Stomach (tissue), 9 donors: ENCODE data around the gene GIMAP2. TPM values are rescaled to one million over a fixed set of nuclear protein-coding genes. Genes with fewer than 3 reads are reported as not detected.

Source experiments
- DNase-seq, 2 donors: peaks; one replicate each; pipeline versions ENCODE4 v3.0.0 to v3.0.0-alpha.2; 2013 to 2019
- H3K27ac ChIP-seq, 5 donors: fragments of 200-600 bp in 4 of 5; sonication (generic) in 4 of 5; one replicate each; pipeline ENCODE4 v1.5.1; 2013 to 2019; ENCODE audit warnings: mild to moderate bottlenecking in 1 of 5, moderate library complexity in 1 of 5
- H3K27me3 ChIP-seq, 3 donors: fragments of 200-600 bp; sonication (generic); one replicate each; pipeline ENCODE4 v1.5.1; 2017 to 2019; ENCODE audit warnings: mixed run types in 1 of 3
- H3K36me3 ChIP-seq, 4 donors: fragments of 200-600 bp; sonication (generic); 1 replicate in 3 of 4; 2 replicates in 1 of 4; pipeline ENCODE4 v1.5.1; 2016 to 2019
- H3K4me1 ChIP-seq, 4 donors: fragments of 200-600 bp; sonication (generic); one replicate each; pipeline ENCODE4 v1.5.1; 2016 to 2019
- H3K4me3 ChIP-seq, 4 donors: fragments of 200-600 bp; sonication (generic) in 3 of 4; one replicate each; pipeline ENCODE4 v1.5.1; 2016 to 2019; ENCODE audit warnings: mild to moderate bottlenecking in 1 of 4
- H3K9me3 ChIP-seq, 4 donors: fragments of 200-600 bp; sonication (generic); one replicate each; pipeline ENCODE4 v1.5.1; 2016 to 2019
- EP300 ChIP-seq: sonication (generic); formaldehyde crosslinking; IDR thresholded peaks from one replicate; pipeline ENCODE4 v1.6.1; 2017; ENCODE audit warnings: antibody characterized with exemption
- POLR2A ChIP-seq, 4 donors: fragments of 450-650 bp; IDR thresholded peaks; one replicate each; pipeline ENCODE4 v1.6.1; 2016; ENCODE audit warnings: antibody characterized with exemption in 4 of 4, control low read depth in 2 of 4, mild to moderate bottlenecking in 1 of 4, moderate library complexity in 1 of 4
- POLR2AphosphoS5 ChIP-seq, 3 donors: sonication (generic); formaldehyde crosslinking; IDR thresholded peaks; one replicate each; pipeline ENCODE4 v1.6.1; 2016; ENCODE audit warnings: antibody characterized with exemption in 3 of 3
- WGBS, 5 donors: extraction: QIAGEN DNeasy Blood & Tissue Kit in 3 of 5; methylation state at CpG; one replicate each; pipeline versions ENCODE4 v1.1.5 to v1.1.7; 2013 to 2018; 5-methylcytosine and 5-hydroxymethylcytosine counted together
- intact Hi-C: fragments of 100-400 bp; cut with DNase I; formaldehyde crosslinking; loops from one replicate; pipeline ENCODE4 v1.15.1; 2023; ENCODE audit warnings: low total_unique reads
- polyA plus RNA-seq, 3 donors: library from polyadenylated mRNA; stranded (reverse); fragments of 200-250 nt; gene quantifications; one replicate each; pipeline ENCODE4 v1.2.3, GENCODE V29; 2013
- total RNA-seq, 5 donors: library from RNA; depleted of rRNA; stranded (reverse); fragments of >200 nt; gene quantifications; one replicate each; pipeline versions ENCODE4 v1.1.0 to v1.2.3, GENCODE V29; 2014 to 2016
- TF ChIP-seq, protein P1 (sequence below), 7 experiments: fragments of 450-650 bp in 4 of 7; fragments of 200-600 bp in 3 of 7; sonication (generic) in 3 of 7; IDR thresholded peaks; one replicate each; pipeline ENCODE4 v1.5.1; 2016 to 2019; ENCODE audit warnings: antibody characterized with exemption in 7 of 7, control low read depth in 2 of 7, mild to moderate bottlenecking in 1 of 7
- donor health status: healthy with polysubstance abuse.
- donor health status: Bipolar disorder and iron deficiency.
- donor health status: healthy.

GIMAP2 gene
- total and polyA plus RNA-seq, 8 donors = 0.58 to 8.3 (median 4.4) TPM; not detected in 1

- intact Hi-C loops = no loop called here
- H3K4me3 ChIP-seq = peak overlapping the region in 1 of 4 donors; percentile 16
- no peaks in the 10 kb centered on the region for H3K27me3 ChIP-seq
- peaks cover 0 to 6% (median 2%) of the 10 kb centered on the region in 4 donors for H3K4me1 ChIP-seq
- H3K27ac ChIP-seq = no peak overlapping the region
- DNase-seq = no peak
- 90 to 94% (median 92%) methylated on average over 34 to 52 of the region's 52 CpGs for WGBS, 5 donors
- H3K36me3 ChIP-seq = peaks cover 0 to 13% (median 10%) of the 10 kb centered on the region in 4 donors
- no peaks in the 10 kb centered on the region for H3K9me3 ChIP-seq
- TF ChIP-seq, protein P1, sequence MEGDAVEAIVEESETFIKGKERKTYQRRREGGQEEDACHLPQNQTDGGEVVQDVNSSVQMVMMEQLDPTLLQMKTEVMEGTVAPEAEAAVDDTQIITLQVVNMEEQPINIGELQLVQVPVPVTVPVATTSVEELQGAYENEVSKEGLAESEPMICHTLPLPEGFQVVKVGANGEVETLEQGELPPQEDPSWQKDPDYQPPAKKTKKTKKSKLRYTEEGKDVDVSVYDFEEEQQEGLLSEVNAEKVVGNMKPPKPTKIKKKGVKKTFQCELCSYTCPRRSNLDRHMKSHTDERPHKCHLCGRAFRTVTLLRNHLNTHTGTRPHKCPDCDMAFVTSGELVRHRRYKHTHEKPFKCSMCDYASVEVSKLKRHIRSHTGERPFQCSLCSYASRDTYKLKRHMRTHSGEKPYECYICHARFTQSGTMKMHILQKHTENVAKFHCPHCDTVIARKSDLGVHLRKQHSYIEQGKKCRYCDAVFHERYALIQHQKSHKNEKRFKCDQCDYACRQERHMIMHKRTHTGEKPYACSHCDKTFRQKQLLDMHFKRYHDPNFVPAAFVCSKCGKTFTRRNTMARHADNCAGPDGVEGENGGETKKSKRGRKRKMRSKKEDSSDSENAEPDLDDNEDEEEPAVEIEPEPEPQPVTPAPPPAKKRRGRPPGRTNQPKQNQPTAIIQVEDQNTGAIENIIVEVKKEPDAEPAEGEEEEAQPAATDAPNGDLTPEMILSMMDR (IDR thresholded peaks at IDR 0.05) = no peak
- no peak for TF ChIP-seq POLR2A (IDR thresholded peaks at IDR 0.05)
- TF ChIP-seq POLR2AphosphoS5 (IDR thresholded peaks at IDR 0.05) = no peak
- no peak for TF ChIP-seq EP300
These were observed 34.7 kb downstream of the GIMAP2 start for GRCh38 chr7:150719960-150720891.

- intact Hi-C loops = no loop called here
- Histone ChIP-seq H3K27me3 (no peaks in the 10 kb centered on the region), H3K4me3 (peak overlapping the region in 1 of 4 donors; percentile 15), H3K9me3 (peaks cover 0 to 7% (median 6%) of the 10 kb centered on the region in 4 donors), H3K27ac (peak overlapping the region in 3 of 5 donors; percentile 32 to 46 (median 38)), H3K36me3 (peaks cover 0 to 13% (median 10%) of the 10 kb centered on the region in 4 donors), H3K4me1 (peaks cover 0 to 6% (median 2%) of the 10 kb centered on the region in 4 donors)
- TF ChIP-seq POLR2AphosphoS5 (IDR thresholded peaks at IDR 0.05) (no peak), POLR2A (IDR thresholded peaks at IDR 0.05) (no peak), EP300 (no peak)
- TF ChIP-seq, protein P1 (IDR thresholded peaks at IDR 0.05) = no peak
- no peak for DNase-seq
- WGBS, 5 donors = 82 to 89% (median 85%) methylated on average over 11 of the region's 11 CpGs
These were observed 36.5 kb downstream of the GIMAP2 start for GRCh38 chr7:150721970-150722373.

GRCh38 chr7:150722431-150722931, 37.0 kb downstream of the GIMAP2 start:
- TF ChIP-seq, protein P1 (IDR thresholded peaks at IDR 0.05) = no peak
- TF ChIP-seq EP300 (no peak), POLR2AphosphoS5 (IDR thresholded peaks at IDR 0.05) (no peak), POLR2A (IDR thresholded peaks at IDR 0.05) (no peak)
- no peak for DNase-seq
- peaks cover 0 to 10% (median 8%) of the 10 kb centered on the region in 4 donors for H3K9me3 ChIP-seq
- H3K27ac ChIP-seq = peak overlapping the region in 3 of 5 donors; percentile 32 to 46 (median 38)
- peaks cover 0 to 6% (median 2%) of the 10 kb centered on the region in 4 donors for H3K4me1 ChIP-seq
- H3K36me3 ChIP-seq = peaks cover 0 to 13% (median 10%) of the 10 kb centered on the region in 4 donors
- WGBS, 5 donors = 53 to 64% (median 56%) methylated on average over 12 of the region's 12 CpGs
- H3K4me3 ChIP-seq = peak overlapping the region in 1 of 4 donors; percentile 15
- intact Hi-C loops = no loop called here
- H3K27me3 ChIP-seq = no peaks in the 10 kb centered on the region

DNA sequence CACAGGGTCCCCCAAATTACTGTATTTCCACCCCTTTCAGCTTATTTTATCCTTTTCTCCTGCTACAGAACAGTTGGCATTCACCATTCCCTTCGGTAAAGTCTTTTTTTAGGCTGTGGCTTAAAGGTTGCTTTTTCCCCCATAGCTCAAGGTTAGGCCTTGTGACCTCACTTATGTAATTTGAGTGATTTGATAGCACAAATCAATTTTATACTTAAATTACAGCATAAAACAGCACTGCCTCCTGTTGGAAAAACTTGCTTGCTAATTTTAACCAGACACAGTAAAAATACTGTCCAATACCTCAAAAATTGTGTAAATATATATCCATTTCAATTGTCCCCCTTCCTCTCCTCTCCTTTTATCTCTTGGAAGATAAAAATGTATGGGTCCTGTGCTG, 38.0 kb downstream of the GIMAP2 start:
- Histone ChIP-seq H3K4me1 (peaks cover 0 to 6% (median 2%) of the 10 kb centered on the region in 4 donors), H3K4me3 (no peak overlapping the region), H3K27me3 (no peaks in the 10 kb centered on the region), H3K9me3 (peaks cover 0 to 19% (median 13%) of the 10 kb centered on the region in 4 donors), H3K27ac (no peak overlapping the region), H3K36me3 (peaks cover 0 to 13% (median 10%) of the 10 kb centered on the region in 4 donors)
- TF ChIP-seq, protein P1 (IDR thresholded peaks at IDR 0.05) = no peak
- TF ChIP-seq POLR2AphosphoS5 (IDR thresholded peaks at IDR 0.05) = no peak
- no peak for TF ChIP-seq EP300
- no peak for TF ChIP-seq POLR2A (IDR thresholded peaks at IDR 0.05)
- no peak for DNase-seq
- intact Hi-C loops = no loop called here
- 64 to 83% (median 71%) methylated on average over 1 of the region's 1 CpG for WGBS, 5 donors
